ENCODE measurements around the gene SLCO2A1.
"Not testable (repeated sequence)": the region's sequence is repeated elsewhere in the genome, so short reads cannot be mapped to it uniquely, and the experiment has no call there.

Gene SLCO2A1

DNA sequence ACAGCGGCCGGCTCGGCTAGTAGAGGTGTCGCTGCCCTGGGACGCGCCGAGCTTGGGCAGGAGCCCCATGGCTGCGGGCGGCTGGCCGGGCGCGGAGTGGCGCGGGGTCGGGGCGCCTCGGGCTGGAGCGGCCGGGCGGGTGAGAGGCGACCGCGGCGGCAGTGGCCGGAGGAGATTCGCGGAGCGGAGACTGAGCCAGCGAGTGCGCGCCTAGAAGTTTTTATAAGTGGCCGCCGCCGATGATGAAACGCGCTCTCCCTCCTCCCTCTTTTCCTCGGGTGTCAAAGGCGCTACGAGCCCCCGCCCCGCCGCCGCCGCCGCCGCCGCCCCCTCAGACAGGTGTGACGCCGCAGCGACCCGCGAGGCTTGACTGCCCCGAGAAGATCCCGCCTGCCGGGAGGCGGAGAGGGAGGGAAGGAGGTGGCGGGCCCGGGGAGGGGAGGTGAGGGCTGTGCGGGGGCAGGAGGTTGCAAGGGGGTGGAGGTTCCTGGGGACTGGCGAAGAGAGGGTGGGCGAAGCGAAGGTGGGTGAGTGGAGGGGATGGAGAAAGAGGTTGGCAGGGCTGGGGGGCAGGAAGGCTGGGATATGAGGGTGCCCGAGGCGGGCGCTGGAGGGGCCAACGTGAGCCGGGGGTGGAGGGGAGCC, at the start of gene SLCO2A1:
TSS of gene SLCO2A1 (minus strand) at position 192 of the 645 bp plus-strand sequence. CDS start at position 69, 123 bp downstream.
- peak; percentile 33 for DNase-seq

DNA sequence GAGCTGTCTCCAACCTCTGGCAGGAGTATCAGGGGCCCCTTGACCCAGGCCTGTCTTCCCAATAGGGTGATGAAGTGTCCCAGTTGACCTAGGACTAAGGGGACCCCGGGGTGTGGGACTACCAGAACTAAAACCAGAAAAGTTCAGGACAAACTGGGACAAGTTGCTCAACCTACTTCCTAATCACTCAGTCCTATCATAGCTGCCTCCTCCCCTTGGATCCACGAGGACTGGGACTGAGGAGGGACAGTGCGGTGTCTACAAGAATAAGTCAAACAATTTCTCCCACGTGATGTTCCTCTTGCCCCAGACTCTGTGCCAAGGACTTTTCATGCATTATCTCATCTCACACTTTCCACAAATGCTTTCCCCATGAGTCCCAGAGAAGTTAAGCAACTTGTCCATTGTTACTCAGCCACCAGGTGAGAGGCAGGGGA, 49.4 kb upstream of the SLCO2A1 start:
- DNase-seq = no peak

DNA sequence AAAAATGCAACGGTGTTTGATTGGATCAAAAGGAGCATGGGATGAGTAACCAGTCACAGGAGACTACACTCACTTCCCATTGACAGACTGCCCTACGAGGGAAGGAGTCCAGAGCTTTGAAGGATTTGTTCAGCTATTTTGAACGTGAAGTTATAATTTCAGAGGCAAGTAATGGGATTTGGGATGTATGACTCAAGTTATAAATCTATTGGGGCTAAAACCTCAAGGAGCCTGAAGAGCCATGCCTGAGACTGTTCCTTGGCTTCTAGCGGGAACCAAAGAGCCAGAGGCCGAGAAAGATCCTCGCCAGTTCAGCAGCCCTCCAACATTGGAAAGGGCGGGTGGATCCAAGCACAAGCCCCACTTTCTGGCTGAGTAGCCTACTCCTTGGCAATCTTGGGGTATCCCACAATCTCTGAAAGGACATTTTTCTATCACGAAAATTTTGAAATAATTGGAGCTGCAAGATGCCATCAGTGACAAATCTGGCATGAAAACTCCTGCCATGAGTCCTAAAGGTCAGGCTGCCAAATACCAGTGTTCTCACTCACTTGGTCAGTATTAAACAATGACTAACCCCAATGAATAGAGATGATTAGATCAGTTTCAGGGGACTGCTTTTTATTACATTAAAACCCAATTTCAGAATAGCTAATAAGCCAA, 48.6 kb upstream of the SLCO2A1 start:
- no peak for DNase-seq

DNA sequence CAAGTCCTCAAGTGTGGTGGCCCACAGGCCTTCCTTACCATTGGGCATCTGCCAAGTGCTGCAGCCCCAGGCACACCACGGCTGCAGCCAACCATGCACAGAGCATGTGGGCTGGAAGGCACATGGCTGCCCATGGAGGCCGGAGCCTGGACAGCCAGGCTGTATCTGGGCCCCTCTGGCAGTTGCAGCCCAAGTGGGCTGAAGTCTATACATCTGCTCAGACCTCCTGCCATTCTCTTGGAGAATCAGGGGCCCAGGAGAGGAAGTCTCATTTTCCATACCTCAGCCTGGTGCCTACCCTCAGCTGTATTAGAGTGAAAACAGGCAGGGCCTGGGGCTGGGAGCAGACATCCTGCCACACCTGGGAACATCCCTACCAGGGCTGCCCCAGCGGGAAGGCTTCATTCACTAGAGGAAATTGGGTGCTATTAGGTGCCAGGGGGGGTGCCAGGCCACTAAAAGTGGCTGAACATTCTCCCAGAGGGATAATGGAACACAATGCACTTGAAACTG, 48.0 kb upstream of the SLCO2A1 start:
- no peak for DNase-seq

DNA sequence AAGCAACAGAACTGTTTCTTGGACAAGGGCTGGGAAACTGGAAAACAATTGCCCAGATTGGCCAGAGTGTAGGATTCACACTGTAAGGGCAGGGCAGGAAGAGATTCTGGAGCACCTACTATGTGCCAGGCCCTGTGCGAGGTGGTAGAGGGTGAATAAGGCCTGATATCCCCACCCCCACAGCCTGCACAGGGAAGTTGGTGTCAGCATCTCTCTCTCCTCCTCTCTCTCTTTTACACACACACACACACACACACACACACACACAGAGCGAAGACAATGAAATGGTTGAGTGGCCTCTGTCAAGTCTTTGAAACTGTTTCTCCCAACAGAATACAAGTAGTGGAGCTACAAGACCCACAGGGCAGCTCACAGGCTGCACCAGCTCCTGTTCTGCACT, 47.1 kb upstream of the SLCO2A1 start:
- peak; percentile 8 for DNase-seq

DNA sequence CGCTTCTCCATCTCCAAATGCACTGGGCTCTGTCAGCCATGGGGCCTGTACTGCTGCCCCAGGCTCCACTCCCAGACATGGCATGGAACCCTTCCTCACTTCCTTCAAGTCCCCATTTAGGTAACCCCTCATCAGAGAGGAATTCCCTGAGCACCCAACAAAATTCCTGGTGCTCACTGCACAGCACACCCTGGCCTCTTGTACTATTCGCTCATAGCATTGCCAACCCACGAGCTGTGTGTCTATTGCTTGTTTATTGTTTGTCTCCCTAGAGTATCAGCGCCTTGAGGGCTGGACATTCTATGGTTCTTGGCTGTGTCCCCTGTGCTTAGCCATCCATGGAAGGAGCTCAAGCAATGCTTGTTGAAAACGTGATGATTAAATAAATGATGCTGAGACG, 46.1 kb upstream of the SLCO2A1 start:
- peak; percentile 10 for DNase-seq

DNA sequence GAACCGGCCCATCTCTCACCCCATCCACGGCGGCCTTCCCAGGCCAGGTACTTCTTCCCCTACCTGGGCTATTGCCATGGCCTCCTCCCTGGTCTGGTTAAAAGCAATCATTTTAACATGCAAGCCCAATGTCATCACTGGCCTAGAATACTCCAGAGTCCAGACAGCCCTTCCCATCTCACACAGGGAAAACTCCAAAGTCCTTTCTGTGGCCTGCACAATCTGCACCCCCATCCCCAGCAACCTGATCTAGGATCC, 45.8 kb upstream of the SLCO2A1 start:
- DNase-seq = no peak

DNA sequence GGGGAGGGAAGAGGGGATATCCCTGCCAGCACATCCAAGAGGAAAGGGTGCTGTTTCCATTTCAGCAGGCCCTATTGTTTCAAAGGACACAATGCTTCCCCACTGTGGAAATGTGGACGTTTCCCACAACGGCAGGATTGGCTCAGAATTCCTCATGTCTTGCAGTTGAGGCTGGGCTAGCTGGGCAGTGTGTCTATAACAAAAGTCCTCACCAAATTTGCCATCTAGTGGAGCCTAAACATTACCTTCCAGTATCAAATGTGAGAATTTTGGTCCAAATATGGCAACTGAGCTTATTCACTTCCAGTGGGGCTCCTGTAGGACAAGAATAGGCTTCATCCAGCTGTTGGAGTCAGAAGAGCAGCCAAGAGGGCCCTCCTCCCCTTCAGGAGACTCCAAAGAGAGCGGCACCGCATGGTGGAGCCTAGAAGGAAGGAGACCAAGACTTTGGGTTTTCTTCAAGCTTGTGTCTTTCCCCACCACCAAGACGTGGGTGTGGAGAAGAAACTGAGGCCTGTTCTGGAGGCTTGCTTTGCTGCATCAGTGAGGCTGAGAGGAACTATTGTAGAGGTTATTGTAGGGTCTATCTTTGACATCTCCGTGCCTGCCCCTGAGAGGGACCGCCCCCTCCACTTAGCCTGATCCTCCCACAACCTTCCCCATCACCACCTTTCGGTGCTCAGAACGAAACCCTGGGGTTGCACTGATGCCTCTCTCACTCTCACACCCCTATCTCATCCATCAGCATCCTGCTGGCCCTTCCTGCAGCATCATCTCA, 45.3 kb upstream of the SLCO2A1 start:
- DNase-seq = peak; percentile 8

DNA sequence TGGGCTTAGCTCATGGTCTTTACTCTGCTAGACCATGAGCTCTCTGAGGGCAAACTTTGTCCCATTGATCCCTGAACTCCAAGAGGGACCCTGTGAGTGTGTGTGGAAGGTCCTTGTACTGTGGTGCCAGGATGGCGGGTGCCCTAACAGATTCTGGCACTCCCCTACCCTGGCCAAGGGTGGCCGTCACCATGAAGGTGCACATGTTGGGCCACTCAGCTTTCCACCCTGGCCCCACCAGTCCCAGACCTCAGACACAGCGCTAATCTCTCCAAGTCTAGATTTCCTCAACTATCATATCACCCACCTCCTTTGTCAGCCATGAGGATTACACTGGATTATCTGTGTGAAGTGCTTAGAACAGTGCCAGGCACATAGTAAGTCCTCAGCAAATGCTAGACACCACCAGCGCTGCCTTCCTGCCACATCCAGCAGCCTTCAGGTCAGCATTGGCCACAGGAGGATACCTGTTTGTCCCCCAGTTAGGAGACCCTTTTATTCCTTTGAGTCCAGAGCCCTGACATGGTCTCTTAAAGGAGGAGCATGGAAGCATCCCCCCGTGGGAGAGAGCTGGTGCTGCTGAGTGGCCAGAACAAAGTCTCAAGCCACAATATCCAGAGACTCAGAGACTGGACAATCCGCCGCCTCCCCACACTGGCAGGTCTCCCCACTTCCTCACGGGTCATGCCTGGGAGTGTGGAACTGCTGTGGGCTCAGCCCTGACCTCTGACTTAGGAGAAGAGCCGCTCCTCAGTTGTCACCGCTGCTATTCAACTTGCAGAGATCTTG, 44.5 kb upstream of the SLCO2A1 start:
- peak; percentile 7 for DNase-seq

DNA sequence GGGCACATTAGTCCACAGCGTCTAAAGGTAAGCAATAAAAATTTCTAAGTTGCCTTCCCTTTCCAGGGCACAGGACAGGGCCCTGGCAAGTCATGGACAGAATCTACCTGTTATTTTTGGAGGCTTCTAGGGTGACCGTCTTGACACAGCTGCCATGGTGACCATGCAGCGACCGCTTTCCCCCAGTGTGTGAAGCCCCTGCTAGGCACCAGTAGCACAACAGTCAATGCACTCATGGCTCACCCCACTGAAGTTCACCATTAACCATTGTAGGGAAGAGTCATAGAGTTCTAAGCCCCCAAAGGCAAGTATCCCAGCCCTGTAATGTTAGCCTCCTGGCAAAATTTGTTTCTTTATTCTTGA, 43.8 kb upstream of the SLCO2A1 start:
- peak; percentile 2 for DNase-seq

DNA sequence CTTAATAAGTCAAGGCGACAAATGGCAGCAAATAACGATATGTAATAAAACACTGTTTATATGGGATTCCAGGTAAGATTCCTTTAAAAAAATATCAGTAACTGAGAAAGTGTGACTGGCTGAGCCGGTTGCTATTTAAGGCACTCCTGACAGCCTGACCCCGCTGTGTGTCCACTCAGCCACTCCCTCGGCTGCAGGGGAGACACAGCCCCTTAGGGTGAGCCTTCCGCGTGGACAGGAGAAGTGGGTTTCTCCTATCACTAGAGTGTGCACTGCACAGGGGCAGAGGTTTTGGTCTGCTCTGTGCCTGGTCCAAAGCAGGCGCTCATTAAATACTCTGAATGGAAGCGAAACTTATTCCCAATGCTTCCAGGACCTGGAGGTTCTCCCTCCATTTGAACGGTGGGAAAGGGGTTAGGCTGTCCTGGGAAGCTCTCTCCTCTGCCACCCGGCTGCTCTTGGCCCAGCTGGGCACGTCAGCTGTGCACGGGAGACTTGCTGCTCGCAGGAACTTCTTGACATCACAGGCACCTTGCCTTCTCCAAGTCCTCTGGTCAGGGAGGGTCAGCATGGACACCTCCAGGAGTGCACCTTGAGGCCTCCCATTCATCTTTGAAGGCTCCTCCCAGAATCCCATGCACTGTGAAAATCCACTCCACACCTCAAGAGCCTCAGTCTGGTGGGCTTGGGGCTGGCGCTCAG, 43.3 kb upstream of the SLCO2A1 start:
- DNase-seq = peak; percentile 14

DNA sequence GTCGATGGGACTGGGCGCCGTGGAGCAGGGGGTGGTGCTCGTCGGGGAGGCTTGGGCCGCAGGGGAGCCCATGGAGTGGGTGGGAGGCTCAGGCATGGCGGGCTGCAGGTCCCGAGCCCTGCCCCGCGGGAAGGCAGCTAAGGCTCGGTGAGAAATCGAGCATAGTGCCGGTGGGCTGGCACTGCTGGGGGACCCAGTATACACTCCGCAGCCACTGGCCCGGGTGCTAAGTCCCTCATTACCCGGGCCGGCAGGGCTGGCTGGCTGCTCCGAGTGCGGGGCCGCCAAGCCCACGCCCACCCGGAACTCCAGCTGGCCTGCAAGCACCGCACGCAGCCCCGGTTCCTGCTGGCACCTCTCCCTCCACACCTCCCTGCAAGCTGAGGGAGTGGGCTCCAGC, 40.6 kb upstream of the SLCO2A1 start:
- not testable (repeated sequence) for DNase-seq

DNA sequence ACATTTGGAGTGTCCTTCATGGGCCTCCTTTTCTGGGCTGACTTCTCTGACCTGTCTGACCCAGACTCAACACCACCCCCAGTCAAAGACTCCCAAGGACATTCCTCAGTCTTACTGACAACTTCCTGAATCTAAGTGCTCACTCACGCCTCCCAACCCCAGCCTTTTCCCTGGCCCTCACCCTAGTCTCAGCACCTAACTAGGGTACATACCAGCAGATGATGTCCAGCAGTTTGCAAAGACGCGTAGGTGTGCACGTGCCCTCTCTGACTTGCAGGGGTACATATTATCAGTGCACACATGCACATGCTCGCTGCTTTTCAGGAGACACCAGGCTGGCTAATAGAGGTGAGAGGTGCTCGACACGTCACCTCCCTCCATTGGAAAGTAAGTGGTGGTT, 38.7 kb upstream of the SLCO2A1 start:
- DNase-seq = peak; percentile 9

DNA sequence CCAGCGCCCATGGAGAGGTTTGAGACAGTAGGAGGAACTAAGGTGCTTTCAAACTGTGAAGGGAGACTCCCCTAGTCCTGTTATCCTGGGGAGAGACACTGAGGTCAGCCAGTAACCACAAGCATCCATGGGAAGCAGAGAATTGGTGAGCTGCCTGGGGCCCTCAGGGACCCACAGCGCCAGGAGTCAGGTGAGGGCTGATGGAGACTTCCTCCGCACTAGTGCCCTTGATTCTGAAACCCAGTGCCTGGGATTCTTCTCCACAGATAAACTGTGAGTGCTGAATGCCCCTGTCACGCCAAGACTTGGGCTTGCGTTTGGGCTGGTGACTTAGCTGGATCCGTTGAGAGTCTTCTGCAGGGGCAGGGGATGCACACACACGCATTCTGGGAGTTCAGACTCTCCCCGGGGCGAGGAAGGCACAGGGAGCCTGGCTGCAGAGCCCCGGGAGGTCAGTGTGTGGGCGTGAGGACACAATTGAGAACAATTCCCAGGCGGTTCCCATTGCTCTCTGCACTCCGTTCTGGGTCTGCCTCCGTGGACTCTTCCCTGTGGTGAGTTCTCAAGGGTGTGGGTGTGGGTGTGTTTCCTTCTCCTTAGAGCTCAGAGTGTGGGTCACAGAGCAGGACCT, 37.9 kb upstream of the SLCO2A1 start:
- DNase-seq = peak; percentile 4

DNA sequence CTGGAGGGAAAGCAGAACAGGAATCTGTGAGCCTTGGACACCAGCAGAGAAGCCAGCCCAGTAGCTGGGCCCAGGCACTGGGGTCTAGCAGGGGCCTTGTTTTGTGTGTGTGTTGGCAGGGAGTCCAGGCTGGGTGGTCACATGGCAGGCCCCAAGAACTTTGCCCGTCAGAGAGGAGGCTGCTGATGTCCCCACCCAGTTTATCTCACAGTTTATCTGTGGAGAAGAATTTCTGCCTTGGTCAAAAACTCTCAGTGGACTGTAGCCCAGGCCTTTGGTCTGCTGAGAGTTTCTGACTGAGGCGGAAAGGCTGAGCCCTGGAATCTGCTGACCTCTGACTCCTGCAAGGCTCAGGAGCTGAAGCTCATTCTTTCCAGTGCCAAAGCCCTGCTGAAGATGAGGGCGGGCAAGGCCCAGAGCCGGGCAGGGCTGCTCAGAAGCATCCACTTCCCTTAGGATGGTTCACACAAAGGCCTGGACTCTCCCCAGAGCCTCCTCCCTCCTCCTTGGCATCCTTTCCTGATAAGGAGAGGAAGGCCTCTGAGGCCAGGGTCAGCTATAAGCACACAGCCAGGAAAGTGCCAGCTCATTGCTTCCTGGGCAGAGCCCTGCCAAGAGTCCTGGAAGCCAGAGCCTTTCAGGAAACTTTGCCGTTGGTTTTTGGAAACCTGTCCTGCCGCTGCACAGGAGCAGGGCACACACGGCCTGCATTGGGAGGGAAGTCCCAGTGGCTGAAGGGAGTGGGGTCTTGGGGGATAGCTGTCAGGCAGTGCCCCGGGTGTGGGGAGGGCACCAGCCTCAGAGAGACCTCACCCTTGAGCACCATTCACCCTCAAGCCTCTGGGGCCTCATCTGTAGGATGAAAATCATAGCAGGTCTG, 37.2 kb upstream of the SLCO2A1 start:
- peak; percentile 17 for DNase-seq

DNA sequence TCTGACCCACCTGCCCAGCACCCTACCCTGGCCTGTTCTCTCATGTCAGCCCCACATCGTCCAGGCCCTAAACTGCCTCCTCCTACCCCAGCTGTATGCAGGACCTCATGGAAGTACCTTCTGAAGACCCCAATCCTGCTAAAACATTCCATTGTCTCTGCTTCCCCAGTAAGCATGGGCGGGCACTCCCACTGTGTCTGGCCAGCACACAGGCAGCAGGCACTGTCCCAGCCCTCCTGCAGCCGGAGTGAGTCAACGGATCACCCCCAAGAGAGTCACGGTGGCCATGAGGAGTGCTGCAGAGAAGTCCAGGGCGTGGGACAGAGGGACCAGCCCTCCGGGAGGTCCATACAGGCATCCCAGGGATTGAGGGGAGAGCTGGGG, 36.4 kb upstream of the SLCO2A1 start:
- peak; percentile 10 for DNase-seq

DNA sequence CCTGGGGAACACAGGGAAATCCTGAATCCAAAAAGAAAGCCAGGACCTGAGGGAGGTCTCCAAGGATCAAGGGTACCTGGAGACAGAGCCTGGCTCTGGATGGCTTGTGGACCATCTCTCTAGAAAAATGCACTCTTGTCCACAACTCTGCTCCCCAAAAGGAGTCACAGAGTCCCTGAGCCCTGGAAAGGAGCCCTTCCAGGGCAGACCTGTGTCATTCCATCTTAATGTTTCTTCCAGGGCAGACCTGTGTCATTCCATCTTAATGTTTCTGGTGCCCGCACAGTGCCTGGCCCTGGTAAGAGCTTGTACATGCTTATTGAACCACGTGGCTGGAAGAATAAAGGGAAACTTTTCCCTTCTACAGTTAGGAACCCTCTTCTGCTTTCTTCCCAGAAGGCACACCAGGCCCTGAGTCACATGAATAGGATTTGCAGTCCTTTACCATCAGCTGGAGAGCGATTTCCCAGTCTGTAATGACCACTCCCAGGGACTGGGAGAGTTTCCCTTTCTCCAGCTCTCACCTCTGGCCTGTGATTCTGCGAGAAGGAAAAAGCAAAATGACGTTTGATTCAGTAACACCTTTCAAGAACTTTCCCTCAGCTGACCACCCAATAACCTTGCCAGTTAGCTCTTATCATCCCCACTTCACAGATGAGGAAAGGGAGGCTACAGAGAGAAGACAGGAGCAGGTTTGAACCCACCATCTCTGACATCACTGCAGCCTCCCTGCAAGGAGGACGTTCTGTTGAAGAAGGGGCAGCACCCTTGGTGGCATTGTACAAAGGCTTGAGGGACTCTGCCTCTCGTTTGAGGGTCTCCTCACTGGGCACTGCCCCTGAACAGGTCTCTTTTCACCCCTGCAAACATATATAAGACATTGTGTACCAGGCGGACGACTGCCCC, 35.8 kb upstream of the SLCO2A1 start:
- DNase-seq = no peak

DNA sequence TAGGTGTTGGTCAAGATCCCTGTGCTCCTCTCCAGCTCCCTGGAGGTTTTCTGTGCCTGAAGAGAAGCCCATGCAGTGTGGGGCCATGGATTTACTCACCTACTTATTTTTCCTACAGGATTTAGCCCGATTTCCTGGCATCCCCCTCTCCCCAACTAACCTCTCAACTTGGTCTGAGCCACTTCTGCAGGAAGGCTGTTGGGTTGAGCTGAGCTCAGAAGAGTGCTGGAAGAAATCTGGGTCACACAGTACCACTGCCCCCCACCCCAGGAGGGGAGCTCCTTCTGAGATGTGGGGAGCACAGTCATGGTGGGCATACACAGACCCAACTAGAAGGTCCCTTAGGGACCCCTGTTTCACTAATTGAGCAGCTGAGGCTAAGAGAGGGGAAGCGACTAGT, 34.4 kb upstream of the SLCO2A1 start:
- no peak for DNase-seq

DNA sequence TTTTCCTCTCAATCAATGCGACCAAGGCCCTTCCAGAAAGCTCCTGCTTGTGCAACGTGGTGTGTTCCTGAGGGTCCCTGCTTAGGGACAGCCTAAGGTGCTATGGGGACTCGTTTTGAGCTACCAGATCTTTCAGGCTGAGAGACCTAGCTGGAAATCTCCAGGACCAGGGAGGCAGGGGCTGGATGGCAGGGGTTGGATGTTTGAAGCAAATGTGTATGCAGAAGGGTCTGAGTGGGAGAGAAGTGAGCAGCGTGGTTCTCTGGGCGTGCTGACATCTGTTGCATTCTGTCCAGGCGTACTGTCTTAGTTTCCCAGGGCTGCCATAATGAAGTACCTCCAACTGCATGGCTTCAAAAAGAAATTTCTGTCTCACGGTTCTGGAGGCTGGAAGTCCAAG, 31.7 kb upstream of the SLCO2A1 start:
- DNase-seq = no peak
